ENCODE data around the gene CYP1B1.

DNA sequence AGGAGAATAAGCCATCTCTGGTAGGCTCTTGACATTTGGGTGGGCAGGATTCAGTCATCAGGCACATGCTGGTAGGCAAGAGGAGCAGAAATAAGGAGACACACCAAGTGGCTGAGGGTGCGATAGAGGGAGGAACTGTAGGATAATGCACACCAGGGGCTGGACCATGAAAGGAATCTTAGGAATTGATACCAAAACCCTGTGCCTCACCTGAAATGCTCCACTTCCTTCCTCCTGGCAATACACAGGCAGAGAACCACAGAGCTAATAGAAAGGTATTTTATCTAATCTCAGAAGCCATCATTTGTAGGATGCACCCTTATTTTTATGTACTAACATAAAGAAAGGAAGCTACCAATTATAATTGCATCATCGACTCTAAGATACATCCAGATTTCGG lies 4.4 kb upstream of the CYP1B1 start:
- no peak for TF ChIP-seq CTCF (IDR thresholded peaks at IDR 0.05 in 8 of 11, conservative IDR thresholded peaks at IDR 0.05 in 3 of 11)
- no peak for TF ChIP-seq POLR2AphosphoS5 (IDR thresholded peaks at IDR 0.05)
- no peak for TF ChIP-seq POLR2A (IDR thresholded peaks at IDR 0.05)

All from spleen (tissue), 7 donors.